ENCODE results near the gene IER5L.

The IER5L gene

GRCh38 chr9:129174724-129175514 is 3.1 kb downstream of the IER5L start:
- TF ChIP-seq FOXP2 (optimal IDR thresholded peaks at IDR 0.05; ENCODE audit: borderline replicate concordance, extremely low read depth, extremely low read length, insufficient read depth) (no peak), POLR2AphosphoS5 (IDR thresholded peaks at IDR 0.05; ENCODE audit: low read depth, low read length) (peak; percentile 14)

DNA sequence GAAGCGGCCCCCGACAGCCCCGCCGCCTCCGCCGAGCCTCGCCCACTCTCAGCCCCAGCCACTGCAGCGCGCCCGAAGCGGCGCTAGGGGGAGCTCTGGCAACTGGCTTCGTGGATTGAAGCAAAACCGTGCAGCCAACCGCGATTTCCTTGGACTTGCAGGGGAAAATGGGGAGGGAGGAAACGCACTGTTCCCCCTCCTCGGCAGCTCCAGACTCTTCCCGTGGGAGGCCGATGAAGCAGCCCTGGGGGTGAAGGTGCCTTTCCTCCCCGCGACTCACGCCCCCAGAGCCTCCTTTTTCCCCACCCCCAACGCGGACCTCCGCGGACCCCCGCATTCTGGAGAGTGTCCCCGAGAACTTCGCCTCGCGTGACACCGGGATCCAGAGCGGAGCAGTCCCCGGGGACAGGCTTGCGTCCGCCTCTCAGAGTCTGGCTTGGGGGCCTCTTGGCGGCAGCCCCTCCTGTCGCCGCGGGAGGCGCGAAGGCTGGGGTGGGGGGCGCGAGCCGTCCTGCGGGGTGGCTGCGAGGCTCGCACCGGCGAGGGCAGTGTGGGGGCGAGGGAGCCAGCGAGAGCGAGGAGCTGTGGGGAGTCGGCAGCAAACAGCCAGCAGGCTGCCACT is 3.8 kb downstream of the IER5L start:
- 0 out of 2 replicates have a peak, but pooled peaks have one; percentile 39 for TF ChIP-seq SIN3A (IDR thresholded peaks at IDR 0.05; ENCODE audit: borderline replicate concordance, insufficient read depth, low read length)
- TF ChIP-seq FOXP2 (optimal IDR thresholded peaks at IDR 0.05; ENCODE audit: borderline replicate concordance, extremely low read depth, extremely low read length, insufficient read depth), result no peak
- 0 out of 2 replicates have a peak, but pooled peaks have one; percentile 46 for TF ChIP-seq TAF1 (IDR thresholded peaks at IDR 0.05; ENCODE audit: borderline replicate concordance, insufficient read depth, low read length)
- TF ChIP-seq POLR2AphosphoS5 (IDR thresholded peaks at IDR 0.05; ENCODE audit: low read depth, low read length), result peak; percentile 53
- TF ChIP-seq, protein P1, sequence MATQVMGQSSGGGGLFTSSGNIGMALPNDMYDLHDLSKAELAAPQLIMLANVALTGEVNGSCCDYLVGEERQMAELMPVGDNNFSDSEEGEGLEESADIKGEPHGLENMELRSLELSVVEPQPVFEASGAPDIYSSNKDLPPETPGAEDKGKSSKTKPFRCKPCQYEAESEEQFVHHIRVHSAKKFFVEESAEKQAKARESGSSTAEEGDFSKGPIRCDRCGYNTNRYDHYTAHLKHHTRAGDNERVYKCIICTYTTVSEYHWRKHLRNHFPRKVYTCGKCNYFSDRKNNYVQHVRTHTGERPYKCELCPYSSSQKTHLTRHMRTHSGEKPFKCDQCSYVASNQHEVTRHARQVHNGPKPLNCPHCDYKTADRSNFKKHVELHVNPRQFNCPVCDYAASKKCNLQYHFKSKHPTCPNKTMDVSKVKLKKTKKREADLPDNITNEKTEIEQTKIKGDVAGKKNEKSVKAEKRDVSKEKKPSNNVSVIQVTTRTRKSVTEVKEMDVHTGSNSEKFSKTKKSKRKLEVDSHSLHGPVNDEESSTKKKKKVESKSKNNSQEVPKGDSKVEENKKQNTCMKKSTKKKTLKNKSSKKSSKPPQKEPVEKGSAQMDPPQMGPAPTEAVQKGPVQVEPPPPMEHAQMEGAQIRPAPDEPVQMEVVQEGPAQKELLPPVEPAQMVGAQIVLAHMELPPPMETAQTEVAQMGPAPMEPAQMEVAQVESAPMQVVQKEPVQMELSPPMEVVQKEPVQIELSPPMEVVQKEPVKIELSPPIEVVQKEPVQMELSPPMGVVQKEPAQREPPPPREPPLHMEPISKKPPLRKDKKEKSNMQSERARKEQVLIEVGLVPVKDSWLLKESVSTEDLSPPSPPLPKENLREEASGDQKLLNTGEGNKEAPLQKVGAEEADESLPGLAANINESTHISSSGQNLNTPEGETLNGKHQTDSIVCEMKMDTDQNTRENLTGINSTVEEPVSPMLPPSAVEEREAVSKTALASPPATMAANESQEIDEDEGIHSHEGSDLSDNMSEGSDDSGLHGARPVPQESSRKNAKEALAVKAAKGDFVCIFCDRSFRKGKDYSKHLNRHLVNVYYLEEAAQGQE (IDR thresholded peaks at IDR 0.05; ENCODE audit: insufficient read depth in 1 of 2, low read depth in 2 of 2, low read length in 2 of 2), result no peak

GRCh38 chr9:129173296-129174101 is 4.6 kb downstream of the IER5L start:
- no peak for TF ChIP-seq POLR2AphosphoS5 (IDR thresholded peaks at IDR 0.05; ENCODE audit: low read depth, low read length)
- TF ChIP-seq, protein P1 (IDR thresholded peaks at IDR 0.05; ENCODE audit: insufficient read depth in 1 of 2, low read depth in 2 of 2, low read length in 2 of 2), result no peak
- no peak for TF ChIP-seq TAF1 (IDR thresholded peaks at IDR 0.05; ENCODE audit: borderline replicate concordance, insufficient read depth, low read length)
- TF ChIP-seq SIN3A (IDR thresholded peaks at IDR 0.05; ENCODE audit: borderline replicate concordance, insufficient read depth, low read length), result no peak
- TF ChIP-seq FOXP2 (optimal IDR thresholded peaks at IDR 0.05; ENCODE audit: borderline replicate concordance, extremely low read depth, extremely low read length, insufficient read depth), result no peak

DNA sequence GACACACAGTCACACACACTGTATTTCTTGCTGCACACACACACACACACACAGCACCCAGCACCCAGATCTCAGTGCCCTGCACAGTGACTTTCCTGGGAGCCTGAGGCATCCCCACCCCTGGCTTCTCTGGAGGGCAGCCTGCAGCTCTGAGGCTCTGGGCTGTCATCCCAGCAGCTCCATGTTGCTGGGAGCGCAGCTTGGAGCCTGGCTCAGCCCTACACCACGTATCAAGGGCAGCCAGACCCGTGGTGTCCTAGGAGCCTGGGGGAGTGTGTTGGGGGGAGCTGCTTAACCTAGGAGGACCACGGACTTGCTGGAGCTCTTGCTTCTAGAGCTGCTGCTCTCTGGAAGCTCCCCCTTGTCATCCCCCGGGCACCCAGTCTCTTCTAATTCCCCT is 5.2 kb downstream of the IER5L start:
- TF ChIP-seq TAF1 (IDR thresholded peaks at IDR 0.05; ENCODE audit: borderline replicate concordance, insufficient read depth, low read length), result no peak
- no peak for TF ChIP-seq POLR2AphosphoS5 (IDR thresholded peaks at IDR 0.05; ENCODE audit: low read depth, low read length)
- TF ChIP-seq FOXP2 (optimal IDR thresholded peaks at IDR 0.05; ENCODE audit: borderline replicate concordance, extremely low read depth, extremely low read length, insufficient read depth), result no peak
- no peak for TF ChIP-seq SIN3A (IDR thresholded peaks at IDR 0.05; ENCODE audit: borderline replicate concordance, insufficient read depth, low read length)
- TF ChIP-seq, protein P1 (IDR thresholded peaks at IDR 0.05; ENCODE audit: insufficient read depth in 1 of 2, low read depth in 2 of 2, low read length in 2 of 2), result no peak

- TF ChIP-seq FOXP2 (optimal IDR thresholded peaks at IDR 0.05; ENCODE audit: borderline replicate concordance, extremely low read depth, extremely low read length, insufficient read depth), result no peak
- TF ChIP-seq POLR2AphosphoS5 (IDR thresholded peaks at IDR 0.05; ENCODE audit: low read depth, low read length), result no peak
- TF ChIP-seq, protein P1 (IDR thresholded peaks at IDR 0.05; ENCODE audit: insufficient read depth in 1 of 2, low read depth in 2 of 2, low read length in 2 of 2), result no peak
- no peak for TF ChIP-seq SIN3A (IDR thresholded peaks at IDR 0.05; ENCODE audit: borderline replicate concordance, insufficient read depth, low read length)
- no peak for TF ChIP-seq TAF1 (IDR thresholded peaks at IDR 0.05; ENCODE audit: borderline replicate concordance, insufficient read depth, low read length)
Measured at GRCh38 chr9:129171993-129172751, 5.9 kb downstream of the IER5L start.
